PC-3 (cell line): ENCODE data around the gene TYMS. TPM values are rescaled to one million over a fixed set of nuclear protein-coding genes. Genes with fewer than 3 reads are reported as not detected.

Source experiments
- ATAC-seq: fragments of 200-7000 bp; cut with Tn5 transposase; 2 replicates; pipeline ENCODE4 v1.9.1; 2020; ENCODE audit warnings: mild to moderate bottlenecking, moderate library complexity
- BruUV-seq: library from RNA; stranded (reverse); fragments of 400-500 nt; replicated peaks from 2 replicates; lab custom pipeline; 2021; lab: Mats Ljungman, UMichigan
- CTCF ChIA-PET: fragments of 300-600 bp; sonication (Branson Sonifier 250); formaldehyde crosslinking; loops from one replicate; lab custom pipeline; 2022; ENCODE audit warnings: antibody characterized with exemption; lab: Charles Lee
- POLR2A ChIA-PET: fragments of 300-600 bp; sonication (Branson Sonifier 250); formaldehyde crosslinking; loops from one replicate; lab custom pipeline; 2022; ENCODE audit warnings: antibody characterized with exemption; ENCODE audit not compliant: unreplicated experiment; lab: Charles Lee
- DNase-seq: peaks from one replicate; pipeline ENCODE4 v3.0.0-alpha.2; 2015
- H2AFZ ChIP-seq: fragments of 300-600 bp; sonication (generic); 2 replicates; pipeline ENCODE4 v1.6.0; 2016; ENCODE audit warnings: antibody characterized with exemption, low read length
- H3F3A ChIP-seq: fragments of 300-600 bp; sonication (generic); one replicate; pipeline ENCODE4 v1.6.0; 2017; ENCODE audit warnings: antibody characterized with exemption, low read length, control low read depth, mild to moderate bottlenecking; ENCODE audit not compliant: unreplicated experiment
- H3K27ac ChIP-seq: fragments of 300-600 bp; sonication (generic); 2 replicates; pipeline ENCODE4 v1.5.1; 2016; ENCODE audit warnings: mild to moderate bottlenecking, low read length
- H3K27me3 ChIP-seq: fragments of 300-600 bp; sonication (generic); 2 replicates; pipeline ENCODE4 v1.6.1; 2016; ENCODE audit warnings: low read length, mixed read lengths
- H3K36me3 ChIP-seq: fragments of 300-600 bp; sonication (generic); 2 replicates; pipeline ENCODE4 v1.6.1; 2016; ENCODE audit warnings: low read depth, mixed run types, low read length, mixed read lengths
- H3K4me1 ChIP-seq: fragments of 300-600 bp; sonication (generic); 2 replicates; pipeline ENCODE4 v1.5.1; 2016; ENCODE audit warnings: low read length; ENCODE audit not compliant: insufficient read depth
- H3K4me2 ChIP-seq: fragments of 300-600 bp; sonication (generic); 2 replicates; pipeline ENCODE4 v1.6.0; 2016; ENCODE audit warnings: low read length
- H3K4me3 ChIP-seq: fragments of 300-600 bp; sonication (generic); 2 replicates; pipeline ENCODE4 v1.5.1; 2016; ENCODE audit warnings: mild to moderate bottlenecking, low read length, mixed read lengths
- H3K79me2 ChIP-seq: fragments of 300-600 bp; sonication (generic); 2 replicates; pipeline ENCODE4 v1.6.1; 2017; ENCODE audit warnings: low read length, mixed read lengths
- H3K9ac ChIP-seq: fragments of 300-600 bp; sonication (generic); 2 replicates; pipeline ENCODE4 v1.6.0; 2016; ENCODE audit warnings: mild to moderate bottlenecking, low read length
- H3K9me2 ChIP-seq: fragments of 300-600 bp; sonication (generic); replicated peaks from 2 replicates; pipeline ENCODE4 v1.6.1; 2016; ENCODE audit warnings: mixed run types, low read length, mixed read lengths
- H3K9me3 ChIP-seq: fragments of 300-600 bp; sonication (generic); 2 replicates; pipeline ENCODE4 v1.6.1; 2016; ENCODE audit warnings: low read length, mixed read lengths
- H4K20me1 ChIP-seq: fragments of 300-600 bp; sonication (generic); 2 replicates; pipeline ENCODE4 v1.6.1; 2016; ENCODE audit warnings: low read length, mixed read lengths
- CTCF ChIP-seq: fragments of 300-600 bp; sonication (generic); conservative IDR thresholded peaks from 2 replicates; pipeline ENCODE4 v1.5.1; 2017; ENCODE audit warnings: antibody characterized with exemption, low read depth, mild to moderate bottlenecking, low read length
- EZH2 ChIP-seq: fragments of 300-600 bp; sonication (generic); IDR thresholded peaks from one replicate; pipeline ENCODE4 v1.6.1; 2017; ENCODE audit warnings: antibody characterized with exemption, mild to moderate bottlenecking, low read length; ENCODE audit not compliant: unreplicated experiment
- EZH2phosphoT487 ChIP-seq: fragments of 300-600 bp; sonication (generic); IDR thresholded peaks from 2 replicates; pipeline ENCODE4 v1.6.1; 2018; ENCODE audit warnings: mild to moderate bottlenecking, antibody characterized with exemption, low read length, borderline replicate concordance
- intact Hi-C: fragments of 100-400 bp; cut with micrococcal nuclease; formaldehyde crosslinking; loops from 2 replicates; pipeline ENCODE4 v1.9.0; 2023
- total RNA-seq: library from RNA; depleted of rRNA; stranded (reverse); fragments of >200 nt; gene quantifications from 2 replicates; pipeline ENCODE4 v1.2.3, GENCODE V29; 2014

TYMS gene
- total RNA-seq, 1 experiment from 2014 or later = 63.2 TPM

GRCh38 chr18:647304-647703, 10.1 kb upstream of the TYMS start:
- ChIA-PET CTCF (no interaction called here), POLR2A (no interaction called here)
- Histone ChIP-seq H3K9ac (no peak overlapping the region), H3K27ac (no peak overlapping the region), H3K4me3 (no peak overlapping the region), H3F3A (no peaks in the 10 kb centered on the region), H3K36me3 (no peaks in the 10 kb centered on the region), H3K4me1 (peaks cover 27% of the 10 kb centered on the region), H3K9me3 (no peaks in the 10 kb centered on the region), H4K20me1 (no peaks in the 10 kb centered on the region), H3K9me2 (no peaks in the 10 kb centered on the region), H3K4me2 (no peak overlapping the region), H3K27me3 (no peaks in the 10 kb centered on the region), H2AFZ (no peak overlapping the region), H3K79me2 (no peaks in the 10 kb centered on the region)
- BruUV-seq = no TSS peak
- intact Hi-C loops = no loop called here
- ATAC-seq (no peak), DNase-seq (no peak)
- no peak for TF ChIP-seq CTCF
- no peak for TF ChIP-seq EZH2
- TF ChIP-seq EZH2phosphoT487 = no peak

GRCh38 chr18:649341-649740, 8.1 kb upstream of the TYMS start:
- Histone ChIP-seq H3K9me2 (no peaks in the 10 kb centered on the region), H3K4me2 (peak overlapping the region; percentile 51), H3K4me1 (peaks cover 24% of the 10 kb centered on the region), H3K27me3 (no peaks in the 10 kb centered on the region), H3K9me3 (no peaks in the 10 kb centered on the region), H4K20me1 (no peaks in the 10 kb centered on the region), H3K4me3 (peak overlapping the region; percentile 6; the same call in 1 of the 2 replicates), H2AFZ (no peak overlapping the region), H3K9ac (peak overlapping the region; percentile 10; the same call in 1 of the 2 replicates), H3K27ac (peak overlapping the region; percentile 71), H3K36me3 (no peaks in the 10 kb centered on the region), H3K79me2 (no peaks in the 10 kb centered on the region), H3F3A (no peaks in the 10 kb centered on the region)
- intact Hi-C loops = no loop called here
- ChIA-PET CTCF (interaction anchor here (1.1 to 1.4 kb wide), 2 partner anchors 9 to 25 kb away, joined by 6 to 8 read pairs; partner anchors contain the start of gene TYMS), POLR2A (interaction anchor here (0.6 kb wide), 1 partner anchor 451 kb away, joined by 4 read pairs; no protein-coding TSS in a partner anchor)
- DNase-seq (peak; percentile 89), ATAC-seq (peak; percentile 89)
- BruUV-seq = no TSS peak
- TF ChIP-seq EZH2 (no peak), EZH2phosphoT487 (no peak), CTCF (no peak)

- Histone ChIP-seq H4K20me1 (no peaks in the 10 kb centered on the region), H3K27me3 (no peaks in the 10 kb centered on the region), H3K4me1 (peaks cover 18% of the 10 kb centered on the region), H3K9me3 (no peaks in the 10 kb centered on the region), H3K4me2 (peak overlapping the region; percentile 51; the same call in 1 of the 2 replicates), H3F3A (no peaks in the 10 kb centered on the region), H2AFZ (no peak overlapping the region), H3K79me2 (no peaks in the 10 kb centered on the region), H3K4me3 (no peak overlapping the region), H3K9me2 (no peaks in the 10 kb centered on the region), H3K36me3 (no peaks in the 10 kb centered on the region), H3K27ac (no peak overlapping the region), H3K9ac (no peak overlapping the region)
- intact Hi-C loops = loop anchor here (10.0 kb wide), 1 partner anchor 54 kb away; no protein-coding TSS in a partner anchor
- no peak for ATAC-seq
- no TSS peak for BruUV-seq
- no peak for TF ChIP-seq CTCF
- TF ChIP-seq EZH2phosphoT487 = no peak
- TF ChIP-seq EZH2 = no peak
- DNase-seq = no peak
- ChIA-PET POLR2A (no interaction called here), CTCF (interaction anchor here (0.7 kb wide), 1 partner anchor 23 kb away, joined by 6 read pairs; no protein-coding TSS in a partner anchor)
These were observed 7.0 kb upstream of the TYMS start for GRCh38 chr18:650428-650858.
